Neural cell (in vitro differentiated cells): ENCODE data around the gene TFR2. TPM values are rescaled to one million over a fixed set of nuclear protein-coding genes. Genes with fewer than 3 reads are reported as not detected.

ENCODE experiments used
- H2AFZ ChIP-seq: fragments of 200-600, 300-800 bp; sonication (generic), shearing (Covaris generic); 2 replicates; pipeline ENCODE4 v1.6.0; 2014; ENCODE audit warnings: low read depth, mild to moderate bottlenecking, antibody characterized with exemption, low read length, moderate library complexity
- H3F3A ChIP-seq: fragments of 200-600 bp; shearing (Covaris generic); 2 replicates; pipeline ENCODE4 v1.6.1; 2016; ENCODE audit warnings: mild to moderate bottlenecking, moderate library complexity, mixed read lengths, antibody characterized with exemption, low read length; ENCODE audit not compliant: insufficient read depth, poor library complexity, severe bottlenecking
- H3K27ac ChIP-seq: fragments of 200-600, 300-800 bp; sonication (generic), shearing (Covaris generic); 2 replicates; pipeline ENCODE4 v1.5.1; 2014; ENCODE audit warnings: mild to moderate bottlenecking, low read length, moderate library complexity
- H3K27me3 ChIP-seq: fragments of 300-800, 200-600 bp; sonication (generic), shearing (Covaris generic); 2 replicates; pipeline ENCODE4 v1.6.0; 2014; ENCODE audit warnings: mild to moderate bottlenecking, low read depth, low read length, moderate library complexity; ENCODE audit not compliant: insufficient read depth
- H3K36me3 ChIP-seq: fragments of 300-800, 200-600 bp; sonication (generic), shearing (Covaris generic); 2 replicates; pipeline ENCODE4 v1.5.1; 2014; ENCODE audit warnings: mild to moderate bottlenecking, antibody characterized with exemption, low read length, moderate library complexity; ENCODE audit not compliant: insufficient read depth
- H3K4me2 ChIP-seq: fragments of 300-800, 200-600 bp; sonication (generic), shearing (Covaris generic); 2 replicates; pipeline ENCODE4 v1.6.0; 2014; ENCODE audit warnings: mild to moderate bottlenecking, low read length
- H3K4me3 ChIP-seq: fragments of 300-800, 200-600 bp; sonication (generic), shearing (Covaris generic); 2 replicates; pipeline ENCODE4 v1.5.1; 2014; ENCODE audit warnings: mild to moderate bottlenecking, low read length, moderate library complexity
- H3K79me2 ChIP-seq: fragments of 200-600 bp; shearing (Covaris generic); replicated peaks from 2 replicates; pipeline ENCODE4 v1.6.0; 2014; ENCODE audit warnings: mild to moderate bottlenecking, low read length, moderate library complexity; ENCODE audit not compliant: insufficient read depth
- H3K9ac ChIP-seq: fragments of 300-800, 200-600 bp; sonication (generic), shearing (Covaris generic); 2 replicates; pipeline ENCODE4 v1.6.1; 2016; ENCODE audit warnings: mild to moderate bottlenecking, low read length, mixed read lengths
- H3K9me2 ChIP-seq: fragments of 200-600 bp; shearing (Covaris generic); 2 replicates; pipeline ENCODE4 v1.6.1; 2016; ENCODE audit warnings: mild to moderate bottlenecking, low read length, mixed read lengths; ENCODE audit not compliant: insufficient read depth
- H3K9me3 ChIP-seq: fragments of 200-600, 300-800 bp; sonication (generic), shearing (Covaris generic); 2 replicates; pipeline ENCODE4 v1.6.1; 2016; ENCODE audit warnings: mild to moderate bottlenecking, mixed run types, low read length, moderate library complexity, mixed read lengths
- H4K20me1 ChIP-seq: fragments of 200-600 bp; shearing (Covaris generic); 2 replicates; pipeline ENCODE4 v1.6.1; 2016; ENCODE audit warnings: mild to moderate bottlenecking, mixed run types; ENCODE audit not compliant: insufficient read depth
- CTCF ChIP-seq: fragments of 450-650 bp; IDR thresholded peaks from 2 replicates; pipeline ENCODE4 v1.5.1; 2014; ENCODE audit warnings: antibody characterized with exemption, mild to moderate bottlenecking, moderate library complexity; ENCODE audit not compliant: poor library complexity, severe bottlenecking
- EP300 ChIP-seq: fragments of 450-650 bp; conservative IDR thresholded peaks from 2 replicates; pipeline ENCODE4 v1.6.1; 2014; ENCODE audit warnings: antibody characterized with exemption, mild to moderate bottlenecking, moderate library complexity; ENCODE audit not compliant: poor library complexity, severe bottlenecking
- EZH2 ChIP-seq: fragments of 200-600, 300-800 bp; shearing (Covaris generic), sonication (generic); IDR thresholded peaks from 2 replicates; pipeline ENCODE4 v1.6.1; 2014; ENCODE audit warnings: antibody characterized with exemption, low read length, borderline replicate concordance, mild to moderate bottlenecking; ENCODE audit not compliant: insufficient read depth, poor library complexity, severe bottlenecking
- MXI1 ChIP-seq: fragments of 450-650 bp; conservative IDR thresholded peaks from 2 replicates; pipeline ENCODE4 v1.6.1; 2014; ENCODE audit warnings: antibody characterized with exemption, mild to moderate bottlenecking; ENCODE audit not compliant: poor library complexity, severe bottlenecking
- POLR2AphosphoS5 ChIP-seq: IDR thresholded peaks from 2 replicates; pipeline ENCODE4 v1.6.1; 2012
- RAD21 ChIP-seq: fragments of 450-650 bp; conservative IDR thresholded peaks from 2 replicates; pipeline ENCODE4 v1.6.1; 2014; ENCODE audit warnings: antibody characterized with exemption, mild to moderate bottlenecking, moderate library complexity
- REST ChIP-seq: IDR thresholded peaks from 2 replicates; pipeline ENCODE4 v1.6.1; 2012; ENCODE audit warnings: borderline replicate concordance
- SMC3 ChIP-seq: fragments of 450-650 bp; conservative IDR thresholded peaks from 2 replicates; pipeline ENCODE4 v1.6.1; 2014; ENCODE audit warnings: antibody characterized with exemption, mild to moderate bottlenecking, moderate library complexity; ENCODE audit not compliant: poor library complexity
- TAF1 ChIP-seq: IDR thresholded peaks from 2 replicates; pipeline ENCODE4 v1.6.1; 2012; ENCODE audit warnings: low read depth
- polyA plus RNA-seq: library from polyadenylated mRNA; depleted of rRNA; stranded (reverse); fragments of >200 nt; gene quantifications from 2 replicates; pipeline ENCODE4 v1.2.3, GENCODE V29; 2014

The TFR2 gene
- polyA plus RNA-seq, 1 donor from 2014 or later: 21.0 TPM

DNA sequence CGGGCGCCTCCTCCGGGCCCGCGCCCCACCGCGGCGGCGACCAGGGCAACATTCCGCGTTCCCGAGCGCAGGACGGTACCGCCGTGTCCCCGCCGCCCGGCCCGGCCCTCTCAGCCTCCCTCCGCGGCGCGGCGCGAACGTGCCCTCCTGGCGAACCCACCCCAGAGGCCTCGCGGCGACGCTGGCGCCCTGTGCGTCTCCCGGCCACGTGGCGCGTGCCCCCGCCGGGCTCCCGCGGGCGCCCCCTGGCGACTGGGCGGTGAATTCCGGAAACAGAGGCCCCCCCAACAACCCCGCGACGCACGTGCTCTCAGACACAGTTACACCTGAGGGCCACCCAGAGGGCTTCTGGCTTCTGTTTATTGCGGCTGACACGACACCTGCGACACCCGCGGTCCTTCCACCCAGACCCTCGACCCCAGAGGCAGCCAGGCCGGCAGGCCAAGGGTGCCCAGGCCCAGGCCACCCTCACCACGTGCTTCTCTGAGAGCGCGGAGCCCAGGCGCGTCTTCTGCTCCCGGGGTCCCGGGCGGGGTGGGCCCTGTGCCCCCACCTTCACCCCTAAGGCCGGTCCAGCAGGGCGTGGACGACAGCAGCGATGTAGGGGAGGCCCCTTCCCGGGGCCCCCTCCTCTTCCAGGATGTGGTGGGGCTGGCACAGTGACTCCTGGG, 67.5 kb downstream of the TFR2 start, which contains the start of gene SAP25:
SAP25 (minus strand) TSS at position 210 of the 671 bp plus-strand sequence; CDS start at position 52, 158 bp downstream.
- Histone ChIP-seq H3K9me3 (no peaks in the 10 kb centered on the region), H3K79me2 (no peaks in the 10 kb centered on the region), H3K9ac (no peak within 1 kb of the TSS), H2AFZ (no peak within 1 kb of the TSS), H3K27me3 (peaks cover 26% of the 10 kb centered on the region), H3K4me2 (no peak within 1 kb of the TSS), H3K4me3 (no peak within 1 kb of the TSS), H4K20me1 (no peaks in the 10 kb centered on the region), H3K9me2 (no peaks in the 10 kb centered on the region), H3K27ac (no peak within 1 kb of the TSS), H3F3A (no peaks in the 10 kb centered on the region), H3K36me3 (no peaks in the 10 kb centered on the region)
- TF ChIP-seq POLR2AphosphoS5 (no peak), REST (no peak), TAF1 (no peak), RAD21 (no peak), EP300 (no peak), EZH2 (no peak), SMC3 (no peak), CTCF (no peak), MXI1 (no peak)

DNA sequence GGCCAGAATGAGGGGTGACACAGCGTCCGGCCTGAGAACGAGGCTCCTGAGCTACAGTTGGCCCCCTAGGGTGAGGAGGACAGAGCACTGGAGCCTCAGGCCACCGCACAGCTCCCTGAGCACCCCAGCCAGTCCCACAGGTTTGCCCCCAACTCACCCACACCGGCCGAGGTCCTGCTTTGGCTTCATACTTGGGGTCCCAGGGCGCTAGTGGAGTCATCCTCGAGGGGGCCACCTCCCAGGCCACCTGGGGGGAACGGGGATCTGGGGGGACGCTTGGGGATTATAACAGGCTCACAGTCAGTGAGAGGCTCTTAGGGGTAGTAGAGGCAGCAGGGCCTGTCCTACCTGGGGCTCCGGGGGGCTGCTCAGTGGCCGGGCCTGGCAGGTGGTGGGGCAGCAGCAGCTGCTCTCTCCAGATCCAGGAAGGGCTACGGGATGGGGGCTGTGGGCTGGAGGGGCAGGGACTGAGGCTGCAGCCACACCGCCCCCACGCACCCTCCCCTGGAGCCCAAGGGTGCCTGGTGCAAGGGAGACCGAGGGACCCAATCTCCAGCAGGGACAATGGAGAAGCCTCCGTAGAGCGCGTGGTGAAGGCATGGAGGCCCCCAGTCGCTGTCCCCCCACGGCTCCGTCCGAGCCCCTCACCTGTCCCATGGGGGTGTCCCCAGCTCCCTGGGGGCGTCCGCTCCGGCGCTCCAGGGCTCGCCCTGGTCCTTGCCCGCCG, 68.2 kb downstream of the TFR2 start:
- Histone ChIP-seq H2AFZ (no peak overlapping the region), H3K4me3 (no peak overlapping the region), H3K79me2 (no peaks in the 10 kb centered on the region), H3K36me3 (no peaks in the 10 kb centered on the region), H4K20me1 (no peaks in the 10 kb centered on the region), H3K9me2 (no peaks in the 10 kb centered on the region), H3F3A (no peaks in the 10 kb centered on the region), H3K9me3 (no peaks in the 10 kb centered on the region), H3K9ac (no peak overlapping the region), H3K27me3 (peaks cover 27% of the 10 kb centered on the region), H3K27ac (no peak overlapping the region), H3K4me2 (no peak overlapping the region)
- TF ChIP-seq SMC3 (no peak), REST (no peak), POLR2AphosphoS5 (no peak), EP300 (no peak), MXI1 (no peak), TAF1 (no peak)
